Anterior cingulate cortex (tissue), 58 donors: Measurements from ENCODE around the gene GPR183.

Experiments
- DNase-seq, 58 donors: peaks; one replicate each; lab custom pipeline; 2025; lab: John Stamatoyannopoulos, UW

The GPR183 gene

GRCh38 chr13:99339736-99340397 lies 32.7 kb upstream of the GPR183 start:
- DNase-seq, result no peak

- DNase-seq, result no peak
Measured at GRCh38 chr13:99339230-99339721, 32.1 kb upstream of the GPR183 start.

GRCh38 chr13:99335603-99336002 lies 28.4 kb upstream of the GPR183 start:
- DNase-seq, result no peak

- DNase-seq, result no peak
Measured at GRCh38 chr13:99335087-99335486, 27.9 kb upstream of the GPR183 start.

- DNase-seq, result no peak
Measured at GRCh38 chr13:99334221-99334620, 27.0 kb upstream of the GPR183 start.

GRCh38 chr13:99332456-99332855 lies 25.3 kb upstream of the GPR183 start:
- no peak for DNase-seq

GRCh38 chr13:99331881-99332293 lies 24.7 kb upstream of the GPR183 start:
- no peak for DNase-seq

GRCh38 chr13:99330942-99331341 lies 23.7 kb upstream of the GPR183 start:
- no peak for DNase-seq

GRCh38 chr13:99329477-99329876 lies 22.3 kb upstream of the GPR183 start:
- DNase-seq, result no peak

GRCh38 chr13:99327761-99328160 lies 20.6 kb upstream of the GPR183 start:
- no peak for DNase-seq

GRCh38 chr13:99327126-99327525 lies 19.9 kb upstream of the GPR183 start:
- DNase-seq, result no peak

GRCh38 chr13:99326012-99326411 lies 18.8 kb upstream of the GPR183 start:
- DNase-seq, result no peak

- no peak for DNase-seq
Measured at GRCh38 chr13:99323488-99323887, 16.3 kb upstream of the GPR183 start.

- no peak for DNase-seq
Measured at GRCh38 chr13:99322297-99323103, 15.3 kb upstream of the GPR183 start.

GRCh38 chr13:99321709-99322108 lies 14.5 kb upstream of the GPR183 start:
- no peak for DNase-seq

GRCh38 chr13:99320693-99321481 lies 13.7 kb upstream of the GPR183 start:
- no peak for DNase-seq

- DNase-seq, result no peak
Measured at GRCh38 chr13:99316657-99317256, 9.6 kb upstream of the GPR183 start.

GRCh38 chr13:99316224-99316623 lies 9.0 kb upstream of the GPR183 start:
- DNase-seq, result no peak

GRCh38 chr13:99315186-99315585 lies 8.0 kb upstream of the GPR183 start:
- no peak for DNase-seq

GRCh38 chr13:99314640-99315176 lies 7.5 kb upstream of the GPR183 start:
- no peak for DNase-seq
